Cerebellar cortex (tissue), 1 donor: ENCODE data around the gene BTBD2.
A peak's percentile ranks its signal among the peaks of the same experiment; 100 is the strongest.

ENCODE experiments used
- DNase-seq: peaks from one replicate; pipeline ENCODE4 v3.0.0-alpha.2; 2015; ENCODE audit warnings: low spot score

The BTBD2 gene

GRCh38 chr19:1959928-1960589 lies 55.5 kb downstream of the BTBD2 start:
- no peak for DNase-seq

- no peak for DNase-seq
These were observed 57.8 kb downstream of the BTBD2 start for GRCh38 chr19:1957562-1958248.

- DNase-seq = peak; percentile 67
These were observed 58.5 kb downstream of the BTBD2 start for GRCh38 chr19:1956868-1957492.

GRCh38 chr19:1956122-1956494 lies 59.4 kb downstream of the BTBD2 start:
- peak; percentile 66 for DNase-seq

GRCh38 chr19:1955171-1956121 lies 60.1 kb downstream of the BTBD2 start:
- DNase-seq = peak; percentile 49

GRCh38 chr19:1954532-1954933 lies 61.0 kb downstream of the BTBD2 start:
- DNase-seq = no peak

- no peak for DNase-seq
These were observed 61.9 kb downstream of the BTBD2 start for GRCh38 chr19:1953441-1954094.

- DNase-seq = no peak
These were observed 62.5 kb downstream of the BTBD2 start for GRCh38 chr19:1953037-1953436.

- DNase-seq = no peak
These were observed 62.9 kb downstream of the BTBD2 start for GRCh38 chr19:1952635-1953034.

GRCh38 chr19:1950640-1951039 lies 64.9 kb downstream of the BTBD2 start:
- DNase-seq = no peak

- DNase-seq = no peak
These were observed 66.0 kb downstream of the BTBD2 start for GRCh38 chr19:1949304-1950101.

- no peak for DNase-seq
These were observed 67.8 kb downstream of the BTBD2 start for GRCh38 chr19:1947651-1948209.

- no peak for DNase-seq
These were observed 69.6 kb downstream of the BTBD2 start for GRCh38 chr19:1945899-1946298.

- no peak for DNase-seq
These were observed 70.5 kb downstream of the BTBD2 start for GRCh38 chr19:1944916-1945561.

- DNase-seq = no peak
These were observed 71.2 kb downstream of the BTBD2 start for GRCh38 chr19:1944088-1944915.

GRCh38 chr19:1943661-1944087 lies 71.8 kb downstream of the BTBD2 start:
- no peak for DNase-seq

GRCh38 chr19:1942934-1943555 lies 72.5 kb downstream of the BTBD2 start:
- DNase-seq = no peak

GRCh38 chr19:1942078-1942933 lies 73.2 kb downstream of the BTBD2 start:
- peak; percentile 57 for DNase-seq
